PC-3 (cell line): ENCODE data around the gene TTBK2.

Experiments
- CTCF ChIP-seq: fragments of 300-600 bp; sonication (generic); conservative IDR thresholded peaks from 2 replicates; pipeline ENCODE4 v1.5.1; 2017; ENCODE audit warnings: antibody characterized with exemption, low read depth, mild to moderate bottlenecking, low read length
- EZH2 ChIP-seq: fragments of 300-600 bp; sonication (generic); IDR thresholded peaks from one replicate; pipeline ENCODE4 v1.6.1; 2017; ENCODE audit warnings: antibody characterized with exemption, mild to moderate bottlenecking, low read length; ENCODE audit not compliant: unreplicated experiment
- EZH2phosphoT487 ChIP-seq: fragments of 300-600 bp; sonication (generic); IDR thresholded peaks from 2 replicates; pipeline ENCODE4 v1.6.1; 2018; ENCODE audit warnings: mild to moderate bottlenecking, antibody characterized with exemption, low read length, borderline replicate concordance

- TF ChIP-seq CTCF (no peak), EZH2 (no peak), EZH2phosphoT487 (no peak)
Observed at GRCh38 chr15:42725331-42725903, 195.2 kb downstream of the TTBK2 start.
